ENCODE results near the gene MRFAP1. TPM values are rescaled to one million over a fixed set of nuclear protein-coding genes. Genes with fewer than 3 reads are reported as not detected.

The MRFAP1 gene
- total RNA-seq, 1 donor from 2014 or later: 166 TPM

DNA sequence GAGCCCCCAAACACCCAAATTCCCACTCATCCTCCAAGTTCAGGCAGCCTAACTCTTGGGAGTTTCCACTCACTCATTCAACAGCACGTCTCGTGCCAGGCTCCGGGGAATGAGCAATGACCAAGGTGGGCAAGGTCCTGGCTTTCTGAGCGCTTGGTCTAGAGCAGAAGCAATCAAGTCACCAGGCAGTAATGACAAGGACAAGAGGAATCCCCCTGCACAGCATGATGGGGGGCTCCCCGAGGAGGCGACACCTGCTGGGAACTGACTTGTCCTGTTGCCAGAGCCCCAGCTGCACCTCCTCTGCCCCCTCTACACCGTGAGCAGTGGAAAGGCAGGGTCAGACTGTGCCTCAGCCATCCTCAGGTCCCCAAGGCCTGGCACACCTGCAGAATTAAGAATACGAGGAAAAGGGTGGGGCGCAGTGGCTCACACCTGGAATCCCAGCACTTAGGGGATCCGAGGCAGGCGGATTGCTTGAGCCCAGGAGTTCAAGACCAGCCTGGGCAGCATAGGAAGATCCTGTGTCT, 25.7 kb upstream of the MRFAP1 start:
- H3K4me3 ChIP-seq: no peak overlapping the region
- H3K4me1 ChIP-seq: no peaks in the 10 kb centered on the region
- no peak overlapping the region for H3K27ac ChIP-seq
- no peaks in the 10 kb centered on the region for H3K27me3 ChIP-seq
- intact Hi-C loops (cut with DNase I): no loop called here
- peaks cover 0 to 77% of the 10 kb centered on the region in 2 donors for H3K36me3 ChIP-seq
- no peaks in the 10 kb centered on the region for H3K9me3 ChIP-seq
- TF ChIP-seq POLR2A (IDR thresholded peaks at IDR 0.05): no peak
- TF ChIP-seq, protein P1, sequence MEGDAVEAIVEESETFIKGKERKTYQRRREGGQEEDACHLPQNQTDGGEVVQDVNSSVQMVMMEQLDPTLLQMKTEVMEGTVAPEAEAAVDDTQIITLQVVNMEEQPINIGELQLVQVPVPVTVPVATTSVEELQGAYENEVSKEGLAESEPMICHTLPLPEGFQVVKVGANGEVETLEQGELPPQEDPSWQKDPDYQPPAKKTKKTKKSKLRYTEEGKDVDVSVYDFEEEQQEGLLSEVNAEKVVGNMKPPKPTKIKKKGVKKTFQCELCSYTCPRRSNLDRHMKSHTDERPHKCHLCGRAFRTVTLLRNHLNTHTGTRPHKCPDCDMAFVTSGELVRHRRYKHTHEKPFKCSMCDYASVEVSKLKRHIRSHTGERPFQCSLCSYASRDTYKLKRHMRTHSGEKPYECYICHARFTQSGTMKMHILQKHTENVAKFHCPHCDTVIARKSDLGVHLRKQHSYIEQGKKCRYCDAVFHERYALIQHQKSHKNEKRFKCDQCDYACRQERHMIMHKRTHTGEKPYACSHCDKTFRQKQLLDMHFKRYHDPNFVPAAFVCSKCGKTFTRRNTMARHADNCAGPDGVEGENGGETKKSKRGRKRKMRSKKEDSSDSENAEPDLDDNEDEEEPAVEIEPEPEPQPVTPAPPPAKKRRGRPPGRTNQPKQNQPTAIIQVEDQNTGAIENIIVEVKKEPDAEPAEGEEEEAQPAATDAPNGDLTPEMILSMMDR (IDR thresholded peaks at IDR 0.05): no peak
- DNase-seq (ENCODE audit: extremely low spot score in 2 of 2): no peak

DNA sequence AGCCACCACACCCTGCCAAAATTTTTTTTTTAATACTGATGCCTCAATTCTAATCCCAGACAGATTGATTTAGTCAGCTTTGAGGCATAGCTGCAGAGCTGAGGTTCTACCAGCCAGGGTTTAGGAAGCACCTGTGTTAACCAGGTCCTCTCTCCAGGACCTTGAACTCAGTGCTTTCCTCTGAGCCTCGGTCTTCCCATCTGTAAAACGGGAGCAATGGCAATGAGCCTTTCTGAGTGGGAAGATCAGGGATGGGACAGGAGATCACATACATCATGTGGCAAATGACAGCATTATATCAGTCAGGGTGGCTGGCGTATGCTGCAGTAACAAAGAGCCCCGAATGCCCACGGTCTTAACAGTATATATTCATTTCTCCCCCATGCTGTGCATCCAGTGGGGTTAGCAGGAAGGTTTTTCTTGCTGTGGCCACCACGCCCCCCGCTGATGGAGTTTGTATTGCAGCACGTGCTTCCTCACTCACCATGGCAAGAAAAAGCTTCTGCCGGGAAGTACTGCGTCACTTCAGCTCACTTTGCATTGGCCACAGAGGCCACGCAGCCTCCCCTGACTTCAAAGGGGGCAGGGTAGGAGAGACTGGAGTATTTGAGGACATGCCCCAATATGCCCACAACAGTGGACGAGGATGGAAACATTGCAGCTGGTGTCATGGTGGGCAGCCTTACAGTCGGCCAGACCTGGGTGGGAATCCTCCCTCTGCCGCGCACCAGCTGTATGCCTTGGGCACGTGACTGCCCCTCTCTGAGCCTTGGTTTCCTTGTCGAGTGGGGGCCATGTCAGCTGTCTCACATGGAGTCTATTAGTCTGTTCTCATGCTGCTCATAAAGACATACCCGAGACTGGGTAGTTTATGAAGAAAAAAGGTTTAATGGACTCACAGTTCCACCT, 24.1 kb upstream of the MRFAP1 start:
- intact Hi-C loops (cut with DNase I): no loop called here
- Histone ChIP-seq H3K27ac (no peak overlapping the region), H3K4me1 (no peaks in the 10 kb centered on the region), H3K27me3 (no peaks in the 10 kb centered on the region), H3K36me3 (peaks cover 0 to 63% of the 10 kb centered on the region in 2 donors), H3K4me3 (no peak overlapping the region), H3K9me3 (no peaks in the 10 kb centered on the region)
- no peak for DNase-seq (ENCODE audit: extremely low spot score in 2 of 2)
- TF ChIP-seq, protein P1 (IDR thresholded peaks at IDR 0.05): no peak
- no peak for TF ChIP-seq POLR2A (IDR thresholded peaks at IDR 0.05)
- no peak for TF ChIP-seq POLR2AphosphoS5 (IDR thresholded peaks at IDR 0.05; ENCODE audit: insufficient read depth in 1 of 2, low read depth in 1 of 2)

DNA sequence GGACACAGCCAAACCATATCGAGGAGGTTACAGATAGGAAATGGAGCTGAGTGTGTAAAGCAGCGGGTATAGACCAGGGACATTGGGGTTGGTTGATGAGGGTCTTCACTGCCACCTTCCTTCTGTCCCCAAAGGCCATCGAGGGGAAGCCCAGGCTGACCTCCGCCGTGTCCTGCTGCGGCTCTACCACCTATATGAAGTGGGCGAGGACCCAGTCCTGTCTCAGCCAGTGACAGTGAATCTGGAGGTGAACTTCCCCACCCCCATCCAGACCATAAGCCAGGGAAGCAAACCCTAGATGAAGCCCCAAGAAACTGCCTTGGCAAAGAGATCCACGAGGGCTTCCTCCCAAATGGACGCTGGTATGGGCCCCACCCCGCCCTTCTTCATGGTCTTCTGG, 23.2 kb upstream of the MRFAP1 start:
- Histone ChIP-seq H3K4me3 (no peak overlapping the region), H3K36me3 (peaks cover 0 to 56% of the 10 kb centered on the region in 2 donors), H3K27ac (no peak overlapping the region), H3K4me1 (no peaks in the 10 kb centered on the region), H3K9me3 (no peaks in the 10 kb centered on the region), H3K27me3 (no peaks in the 10 kb centered on the region)
- intact Hi-C loops (cut with DNase I): no loop called here
- DNase-seq (ENCODE audit: extremely low spot score in 2 of 2): no peak
- TF ChIP-seq, protein P1 (IDR thresholded peaks at IDR 0.05): no peak
- TF ChIP-seq POLR2A (IDR thresholded peaks at IDR 0.05) (no peak), POLR2AphosphoS5 (IDR thresholded peaks at IDR 0.05; ENCODE audit: insufficient read depth in 1 of 2, low read depth in 1 of 2) (no peak)

DNA sequence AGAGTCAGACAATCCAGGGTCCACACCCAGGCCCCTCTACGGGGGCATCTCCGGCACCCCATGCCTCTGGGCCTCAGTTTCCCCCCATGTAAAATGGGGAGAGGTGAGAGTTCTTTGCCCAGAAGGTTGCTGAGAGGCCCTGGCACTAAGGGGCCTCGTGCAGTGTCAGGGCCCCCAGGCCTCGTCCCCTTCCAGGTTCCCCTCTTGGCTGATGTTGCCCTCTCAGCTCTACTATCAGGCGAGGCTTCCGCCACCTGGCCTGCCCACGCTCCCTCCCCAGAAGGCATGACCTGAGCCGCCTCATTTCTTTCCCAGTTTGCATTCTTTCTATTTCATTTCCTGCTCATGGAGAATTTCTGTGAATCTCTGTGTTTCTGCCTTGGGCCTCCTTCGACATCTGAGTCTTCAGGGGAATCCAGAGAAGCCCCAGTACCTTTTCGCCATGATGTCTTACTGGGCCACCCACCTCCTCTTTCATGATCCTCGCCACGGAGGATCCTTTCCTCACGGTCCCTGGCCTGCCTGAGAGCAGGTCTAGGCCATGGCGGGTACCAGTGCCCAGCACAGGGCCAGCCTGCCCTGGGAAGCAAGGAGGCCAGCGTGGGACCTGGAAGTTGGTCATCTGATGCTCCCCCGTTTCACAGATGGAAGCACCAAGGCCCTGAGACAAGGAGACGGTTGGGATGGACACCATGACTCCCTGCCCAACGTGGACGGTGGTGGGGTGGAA, 21.9 kb upstream of the MRFAP1 start:
- TF ChIP-seq POLR2A (IDR thresholded peaks at IDR 0.05) (no peak), POLR2AphosphoS5 (IDR thresholded peaks at IDR 0.05; ENCODE audit: insufficient read depth in 1 of 2, low read depth in 1 of 2) (no peak)
- TF ChIP-seq, protein P1 (IDR thresholded peaks at IDR 0.05): no peak
- DNase-seq (ENCODE audit: extremely low spot score in 2 of 2): no peak
- intact Hi-C loops (cut with DNase I): no loop called here
- H3K4me1 ChIP-seq: no peaks in the 10 kb centered on the region
- H3K9me3 ChIP-seq: no peaks in the 10 kb centered on the region
- H3K27ac ChIP-seq: no peak overlapping the region
- peaks cover 0 to 53% of the 10 kb centered on the region in 2 donors for H3K36me3 ChIP-seq
- H3K27me3 ChIP-seq: no peaks in the 10 kb centered on the region
- H3K4me3 ChIP-seq: no peak overlapping the region
